HAP-1 (cell line): ENCODE results near the gene AOPEP.
"Not testable (repeated sequence)": the region's sequence is repeated elsewhere in the genome, so short reads cannot be mapped to it uniquely, and the experiment has no call there.

Experiments
- DNase-seq, 2 experiments: peaks; one replicate each; pipeline ENCODE4 v3.0.0-alpha.2; 2016 to 2020; ENCODE audit warnings: low spot score in 2 of 2
- H3K27me3 ChIP-seq: fragments of 250-450 bp; sonication (Bioruptor Pico); 2 replicates; pipeline ENCODE4 v1.5.1; 2020; ENCODE audit warnings: low read depth, mild to moderate bottlenecking, moderate library complexity
- H3K36me3 ChIP-seq: fragments of 250-450 bp; sonication (Bioruptor Pico); replicated peaks from 2 replicates; pipeline ENCODE4 v1.5.1; 2020; ENCODE audit warnings: mild to moderate bottlenecking
- H3K4me1 ChIP-seq: fragments of 250-450 bp; sonication (Bioruptor Pico); 2 replicates; pipeline ENCODE4 v1.5.1; 2020; ENCODE audit warnings: mild to moderate bottlenecking
- H3K4me3 ChIP-seq: fragments of 250-450 bp; sonication (Bioruptor Pico); 2 replicates; pipeline ENCODE4 v1.5.1; 2020; ENCODE audit warnings: mild to moderate bottlenecking, moderate library complexity
- H3K9me3 ChIP-seq: fragments of 250-450 bp; sonication (Bioruptor Pico); 2 replicates; pipeline ENCODE4 v1.5.1; 2020; ENCODE audit warnings: mild to moderate bottlenecking, moderate library complexity
- in situ Hi-C: fragments of 300-500 bp; cut with MboI; formaldehyde crosslinking; loops from 3 replicates; pipeline ENCODE4 v1.14.3; 2020; ENCODE audit warnings: low sequenced_read_pairs, inconsistent platforms, mixed read lengths

The AOPEP gene

GRCh38 chr9:94875300-94876020 is 149.0 kb downstream of the AOPEP start:
- no peak overlapping the region for H3K4me3 ChIP-seq
- no peaks in the 10 kb centered on the region for H3K9me3 ChIP-seq
- H3K36me3 ChIP-seq = no peaks in the 10 kb centered on the region
- H3K27me3 ChIP-seq = no peaks in the 10 kb centered on the region
- no peak for DNase-seq
- in situ Hi-C loops = no loop called here
- peaks cover 4% of the 10 kb centered on the region for H3K4me1 ChIP-seq

- H3K4me1 ChIP-seq, H3K27me3 ChIP-seq, in situ Hi-C loops, H3K36me3 ChIP-seq, DNase-seq, H3K4me3 ChIP-seq, H3K9me3 ChIP-seq: not testable (repeated sequence)
Measured at GRCh38 chr9:94878804-94879203, 152.3 kb downstream of the AOPEP start.

- in situ Hi-C loops = no loop called here
- Histone ChIP-seq H3K9me3 (no peaks in the 10 kb centered on the region), H3K36me3 (no peaks in the 10 kb centered on the region), H3K4me3 (no peak overlapping the region), H3K27me3 (no peaks in the 10 kb centered on the region), H3K4me1 (no peaks in the 10 kb centered on the region)
- no peak for DNase-seq
Measured at GRCh38 chr9:94879230-94879629, 152.7 kb downstream of the AOPEP start.

- Histone ChIP-seq H3K36me3 (no peaks in the 10 kb centered on the region), H3K27me3 (no peaks in the 10 kb centered on the region), H3K9me3 (no peaks in the 10 kb centered on the region), H3K4me3 (no peak overlapping the region), H3K4me1 (peaks cover 4% of the 10 kb centered on the region; the same call in 1 of the 2 replicates)
- in situ Hi-C loops = no loop called here
- DNase-seq = no peak
Measured at GRCh38 chr9:94881023-94881422, 154.5 kb downstream of the AOPEP start.

GRCh38 chr9:94881454-94881853 is 155.0 kb downstream of the AOPEP start:
- in situ Hi-C loops = no loop called here
- H3K4me3 ChIP-seq = no peak overlapping the region

GRCh38 chr9:94881940-94882339 is 155.4 kb downstream of the AOPEP start:
- Histone ChIP-seq H3K4me3 (no peak overlapping the region), H3K4me1 (peaks cover 4% of the 10 kb centered on the region; the same call in 1 of the 2 replicates), H3K9me3 (no peaks in the 10 kb centered on the region), H3K36me3 (no peaks in the 10 kb centered on the region), H3K27me3 (no peaks in the 10 kb centered on the region)
- in situ Hi-C loops = no loop called here
- DNase-seq = no peak

More at GRCh38 chr9:94881454-94881853, 155.0 kb downstream of the AOPEP start:
- Histone ChIP-seq H3K36me3 (no peaks in the 10 kb centered on the region), H3K27me3 (no peaks in the 10 kb centered on the region), H3K4me1 (peaks cover 4% of the 10 kb centered on the region; the same call in 1 of the 2 replicates), H3K9me3 (no peaks in the 10 kb centered on the region)
- DNase-seq = no peak

GRCh38 chr9:94882966-94883641 is 156.6 kb downstream of the AOPEP start:
- Histone ChIP-seq H3K4me1 (peaks cover 12% of the 10 kb centered on the region), H3K27me3 (no peaks in the 10 kb centered on the region), H3K4me3 (no peak overlapping the region), H3K9me3 (no peaks in the 10 kb centered on the region), H3K36me3 (no peaks in the 10 kb centered on the region)
- in situ Hi-C loops = no loop called here
- no peak for DNase-seq

GRCh38 chr9:94885854-94886447 is 159.5 kb downstream of the AOPEP start:
- in situ Hi-C loops = no loop called here
- H3K9me3 ChIP-seq = no peaks in the 10 kb centered on the region; the same call in 1 of the 2 replicates
- no peaks in the 10 kb centered on the region for H3K36me3 ChIP-seq
- DNase-seq = no peak
- H3K4me3 ChIP-seq = no peak overlapping the region
- peaks cover 13% of the 10 kb centered on the region for H3K4me1 ChIP-seq
- H3K27me3 ChIP-seq = no peaks in the 10 kb centered on the region

GRCh38 chr9:94887721-94888120 is 161.2 kb downstream of the AOPEP start:
- Histone ChIP-seq H3K9me3 (no peaks in the 10 kb centered on the region; the same call in 1 of the 2 replicates), H3K36me3 (no peaks in the 10 kb centered on the region)

GRCh38 chr9:94888775-94889174 is 162.3 kb downstream of the AOPEP start:
- Histone ChIP-seq H3K36me3 (no peaks in the 10 kb centered on the region), H3K9me3 (no peaks in the 10 kb centered on the region; the same call in 1 of the 2 replicates), H3K4me1 (peaks cover 13% of the 10 kb centered on the region), H3K27me3 (no peaks in the 10 kb centered on the region), H3K4me3 (no peak overlapping the region)
- in situ Hi-C loops = no loop called here
- DNase-seq = no peak

More at GRCh38 chr9:94887721-94888120, 161.2 kb downstream of the AOPEP start:
- H3K27me3 ChIP-seq = no peaks in the 10 kb centered on the region
- no peak for DNase-seq
- in situ Hi-C loops = no loop called here
- H3K4me1 ChIP-seq = peaks cover 13% of the 10 kb centered on the region
- H3K4me3 ChIP-seq = no peak overlapping the region

- Histone ChIP-seq H3K36me3 (no peaks in the 10 kb centered on the region), H3K4me1 (peaks cover 13% of the 10 kb centered on the region), H3K4me3 (no peak overlapping the region), H3K27me3 (no peaks in the 10 kb centered on the region), H3K9me3 (no peaks in the 10 kb centered on the region; the same call in 1 of the 2 replicates)
- DNase-seq = no peak
- in situ Hi-C loops = no loop called here
Measured at GRCh38 chr9:94889628-94890027, 163.1 kb downstream of the AOPEP start.

GRCh38 chr9:94891183-94891582 is 164.7 kb downstream of the AOPEP start:
- Histone ChIP-seq H3K27me3 (no peaks in the 10 kb centered on the region), H3K4me3 (no peak overlapping the region), H3K9me3 (no peaks in the 10 kb centered on the region; the same call in 1 of the 2 replicates), H3K4me1 (peaks cover 9% of the 10 kb centered on the region), H3K36me3 (no peaks in the 10 kb centered on the region)
- in situ Hi-C loops = no loop called here
- DNase-seq = no peak

GRCh38 chr9:94892675-94893074 is 166.2 kb downstream of the AOPEP start:
- Histone ChIP-seq H3K27me3 (no peaks in the 10 kb centered on the region), H3K9me3 (no peaks in the 10 kb centered on the region; the same call in 1 of the 2 replicates), H3K4me1 (peaks cover 5% of the 10 kb centered on the region), H3K36me3 (no peaks in the 10 kb centered on the region), H3K4me3 (no peak overlapping the region)
- in situ Hi-C loops = no loop called here
- DNase-seq = no peak
